Measurements from ENCODE around the gene UFSP2. TPM values are rescaled to one million over a fixed set of nuclear protein-coding genes. Genes with fewer than 3 reads are reported as not detected.

The UFSP2 gene
- total and polyA plus RNA-seq, 2 donors (not counting 1 experiment from before 2014, with no cell fraction given) = 43.1 to 43.2 TPM

- no peak overlapping the region for H3K9ac ChIP-seq (ENCODE audit: insufficient read depth, low read length)
- H3K4me2 ChIP-seq (ENCODE audit: extremely low read depth, insufficient read depth, low read length) = no peak overlapping the region
- no peak overlapping the region for H3K4me3 ChIP-seq (replicated peaks in 1 of 4; ENCODE audit: control extremely low read depth in 1 of 4, insufficient read depth in 1 of 4, low read depth in 3 of 4, low read length in 4 of 4)
- H3K36me3 ChIP-seq (ENCODE audit: control insufficient read depth, insufficient read depth, low read length) = no peaks in the 10 kb centered on the region
- H3K9me3 ChIP-seq (ENCODE audit: control insufficient read depth, insufficient read depth, low read depth, low read length) = no peaks in the 10 kb centered on the region
- H3K79me2 ChIP-seq (ENCODE audit: control insufficient read depth, insufficient read depth, low read length) = no peaks in the 10 kb centered on the region
- no peak for TF ChIP-seq CTCF (conservative IDR thresholded peaks at IDR 0.05 in 1 of 2, IDR thresholded peaks at IDR 0.05 in 1 of 2; ENCODE audit: low read depth in 1 of 2, low read length in 2 of 2)
- H2AFZ ChIP-seq (ENCODE audit: low read length) = no peak overlapping the region
- no peak for DNase-seq (ENCODE audit: low read depth in 2 of 2)
- no peak overlapping the region for H3K27ac ChIP-seq (ENCODE audit: insufficient read depth, low read length)
- no peaks in the 10 kb centered on the region for H3K4me1 ChIP-seq (ENCODE audit: control insufficient read depth, extremely low read depth, insufficient read depth, low read length)
- no peaks in the 10 kb centered on the region for H3K27me3 ChIP-seq (ENCODE audit: control insufficient read depth, insufficient read depth, low read length)
- H4K20me1 ChIP-seq (ENCODE audit: control insufficient read depth, extremely low read depth, insufficient read depth, low read length) = no peaks in the 10 kb centered on the region
These were observed 17.3 kb downstream of the UFSP2 start for GRCh38 chr4:185408432-185408831.

- no peaks in the 10 kb centered on the region for H3K4me1 ChIP-seq (ENCODE audit: control insufficient read depth, extremely low read depth, insufficient read depth, low read length)
- no peak overlapping the region for H3K4me2 ChIP-seq (ENCODE audit: extremely low read depth, insufficient read depth, low read length)
- no peak overlapping the region for H3K9ac ChIP-seq (ENCODE audit: insufficient read depth, low read length)
- no peaks in the 10 kb centered on the region for H3K36me3 ChIP-seq (ENCODE audit: control insufficient read depth, insufficient read depth, low read length)
- DNase-seq (ENCODE audit: low read depth in 2 of 2) = no peak
- H4K20me1 ChIP-seq (ENCODE audit: control insufficient read depth, extremely low read depth, insufficient read depth, low read length) = no peaks in the 10 kb centered on the region
- no peak overlapping the region for H3K4me3 ChIP-seq (replicated peaks in 1 of 4; ENCODE audit: control extremely low read depth in 1 of 4, insufficient read depth in 1 of 4, low read depth in 3 of 4, low read length in 4 of 4)
- H3K27ac ChIP-seq (ENCODE audit: insufficient read depth, low read length) = no peak overlapping the region
- no peaks in the 10 kb centered on the region for H3K9me3 ChIP-seq (ENCODE audit: control insufficient read depth, insufficient read depth, low read depth, low read length)
- no peaks in the 10 kb centered on the region for H3K27me3 ChIP-seq (ENCODE audit: control insufficient read depth, insufficient read depth, low read length)
- no peaks in the 10 kb centered on the region for H3K79me2 ChIP-seq (ENCODE audit: control insufficient read depth, insufficient read depth, low read length)
- no peak overlapping the region for H2AFZ ChIP-seq (ENCODE audit: low read length)
- TF ChIP-seq EZH2 (IDR thresholded peaks at IDR 0.05; ENCODE audit: low read length, missing control alignments) (no peak), CTCF (conservative IDR thresholded peaks at IDR 0.05 in 1 of 2, IDR thresholded peaks at IDR 0.05 in 1 of 2; ENCODE audit: low read depth in 1 of 2, low read length in 2 of 2) (no peak)
These were observed 20.3 kb downstream of the UFSP2 start for GRCh38 chr4:185405296-185405999.

- H3K79me2 ChIP-seq (ENCODE audit: control insufficient read depth, insufficient read depth, low read length) = no peaks in the 10 kb centered on the region
- H3K9me3 ChIP-seq (ENCODE audit: control insufficient read depth, insufficient read depth, low read depth, low read length) = no peaks in the 10 kb centered on the region
- no peaks in the 10 kb centered on the region for H3K4me1 ChIP-seq (ENCODE audit: control insufficient read depth, extremely low read depth, insufficient read depth, low read length)
- no peak overlapping the region for H3K9ac ChIP-seq (ENCODE audit: insufficient read depth, low read length)
- H3K4me3 ChIP-seq (replicated peaks in 1 of 4; ENCODE audit: control extremely low read depth in 1 of 4, insufficient read depth in 1 of 4, low read depth in 3 of 4, low read length in 4 of 4) = no peak overlapping the region
- no peak overlapping the region for H3K4me2 ChIP-seq (ENCODE audit: extremely low read depth, insufficient read depth, low read length)
- no peak overlapping the region for H2AFZ ChIP-seq (ENCODE audit: low read length)
- TF ChIP-seq EZH2 (IDR thresholded peaks at IDR 0.05; ENCODE audit: low read length, missing control alignments) (no peak), CTCF (conservative IDR thresholded peaks at IDR 0.05 in 1 of 2, IDR thresholded peaks at IDR 0.05 in 1 of 2; ENCODE audit: low read depth in 1 of 2, low read length in 2 of 2) (no peak)
- H3K27ac ChIP-seq (ENCODE audit: insufficient read depth, low read length) = no peak overlapping the region
- H3K36me3 ChIP-seq (ENCODE audit: control insufficient read depth, insufficient read depth, low read length) = no peaks in the 10 kb centered on the region
- no peaks in the 10 kb centered on the region for H3K27me3 ChIP-seq (ENCODE audit: control insufficient read depth, insufficient read depth, low read length)
- no peaks in the 10 kb centered on the region for H4K20me1 ChIP-seq (ENCODE audit: control insufficient read depth, extremely low read depth, insufficient read depth, low read length)
- DNase-seq (ENCODE audit: low read depth in 2 of 2) = no peak
These were observed 21.7 kb downstream of the UFSP2 start for GRCh38 chr4:185404031-185404430.
